ENCODE results near the gene CCDC7. TPM values are rescaled to one million over a fixed set of nuclear protein-coding genes. Genes with fewer than 3 reads are reported as not detected.
"Not testable (repeated sequence)": the region's sequence is repeated elsewhere in the genome, so short reads cannot be mapped to it uniquely, and the experiment has no call there.

CCDC7 gene
- total RNA-seq, 1 experiment from 2014 or later, result 1.8 TPM

GRCh38 chr10:32887481-32887880 is 441.5 kb downstream of the CCDC7 start:
- DNase-seq (ENCODE audit: low read depth), result no peak

GRCh38 chr10:32888161-32888927 is 442.4 kb downstream of the CCDC7 start:
- no peak for DNase-seq (ENCODE audit: low read depth)

- no peak for DNase-seq (ENCODE audit: low read depth)
Measured at GRCh38 chr10:32889631-32890212, 443.8 kb downstream of the CCDC7 start.

GRCh38 chr10:32890444-32890843 is 444.5 kb downstream of the CCDC7 start:
- no peak for DNase-seq (ENCODE audit: low read depth)

GRCh38 chr10:32891261-32891660 is 445.3 kb downstream of the CCDC7 start:
- DNase-seq (ENCODE audit: low read depth), result no peak

- DNase-seq (ENCODE audit: low read depth), result peak; percentile 17
Measured at GRCh38 chr10:32893434-32893833, 447.5 kb downstream of the CCDC7 start.

GRCh38 chr10:32893916-32894664 is 448.1 kb downstream of the CCDC7 start:
- DNase-seq (ENCODE audit: low read depth), result no peak

GRCh38 chr10:32895200-32895968 is 449.4 kb downstream of the CCDC7 start:
- not testable (repeated sequence) for DNase-seq (ENCODE audit: low read depth)

- DNase-seq (ENCODE audit: low read depth), result no peak
Measured at GRCh38 chr10:32901815-32902214, 455.9 kb downstream of the CCDC7 start.

- DNase-seq (ENCODE audit: low read depth), result no peak
Measured at GRCh38 chr10:32905466-32905865, 459.5 kb downstream of the CCDC7 start.

GRCh38 chr10:32906595-32906994 is 460.7 kb downstream of the CCDC7 start:
- DNase-seq (ENCODE audit: low read depth), result no peak

GRCh38 chr10:32909456-32909855 is 463.5 kb downstream of the CCDC7 start:
- no peak for DNase-seq (ENCODE audit: low read depth)

GRCh38 chr10:32909970-32910369 is 464.0 kb downstream of the CCDC7 start:
- not testable (repeated sequence) for DNase-seq (ENCODE audit: low read depth)

GRCh38 chr10:32911285-32912016 is 465.5 kb downstream of the CCDC7 start:
- no peak for DNase-seq (ENCODE audit: low read depth)

GRCh38 chr10:32917817-32918216 is 471.9 kb downstream of the CCDC7 start:
- DNase-seq (ENCODE audit: low read depth), result not testable (repeated sequence)

GRCh38 chr10:32922170-32922569 is 476.2 kb downstream of the CCDC7 start:
- DNase-seq (ENCODE audit: low read depth), result no peak

- no peak for DNase-seq (ENCODE audit: low read depth)
Measured at GRCh38 chr10:32923134-32923533, 477.2 kb downstream of the CCDC7 start.

GRCh38 chr10:32923849-32924248 is 477.9 kb downstream of the CCDC7 start:
- DNase-seq (ENCODE audit: low read depth), result no peak
